ENCODE results near the gene CASP6.

Gene CASP6

GRCh38 chr4:109671350-109671749, 31.9 kb downstream of the CASP6 start:
- no peak for DNase-seq (ENCODE audit: low read depth, low spot score)
- H3K9ac ChIP-seq (ENCODE audit: insufficient read length) = no peak overlapping the region
- H3K27ac ChIP-seq = no peak overlapping the region
- no peak overlapping the region for H3K4me3 ChIP-seq
- no peaks in the 10 kb centered on the region; the same call in 1 of the 2 replicates for H3K9me3 ChIP-seq (ENCODE audit: low read depth, low read length)
- TF ChIP-seq EZH2 (IDR thresholded peaks at IDR 0.05) = no peak
- no peak for TF ChIP-seq FOXP2 (optimal IDR thresholded peaks at IDR 0.05; ENCODE audit: control extremely low read depth, extremely low read length, insufficient read depth)
- no peak for TF ChIP-seq POLR2AphosphoS5 (IDR thresholded peaks at IDR 0.05; ENCODE audit: borderline replicate concordance, low read depth, low read length)
- no peaks in the 10 kb centered on the region for H3K36me3 ChIP-seq (ENCODE audit: insufficient read depth, low read length)

DNA sequence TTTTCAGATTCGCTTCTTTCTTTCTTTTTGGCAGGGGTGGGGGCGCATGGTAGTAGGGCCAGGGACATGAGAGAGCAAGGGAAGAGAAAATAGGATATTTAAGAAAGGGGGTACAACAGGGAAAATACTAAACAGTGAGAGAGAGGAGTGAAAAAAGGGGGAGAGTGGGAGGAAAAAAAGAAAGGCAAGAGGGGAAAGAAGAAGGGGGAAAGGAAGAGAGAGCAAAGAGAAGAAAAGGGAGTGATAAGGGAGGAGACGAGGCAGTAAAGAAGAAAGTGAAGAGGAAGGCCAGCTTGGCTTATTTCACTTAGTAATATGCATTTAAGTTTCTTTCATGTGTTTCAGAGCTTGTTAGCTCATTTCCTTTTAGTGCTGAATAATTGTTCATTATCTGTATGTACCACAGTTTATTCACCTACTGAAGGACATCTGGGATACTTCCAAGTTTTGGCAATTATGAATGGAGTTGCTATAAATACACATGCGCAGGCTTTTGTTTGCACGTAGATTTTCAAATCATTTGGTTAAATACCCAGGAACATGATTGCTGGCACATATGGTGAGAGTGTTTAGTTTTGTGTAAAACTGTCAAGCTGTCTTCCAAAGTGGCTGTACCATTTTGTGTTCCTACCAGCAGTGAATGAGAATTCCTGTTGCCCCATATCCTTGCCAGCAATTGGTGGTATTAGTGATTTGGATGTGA, 37.3 kb downstream of the CASP6 start:
- no peak for TF ChIP-seq EZH2 (IDR thresholded peaks at IDR 0.05)
- no peak for TF ChIP-seq POLR2AphosphoS5 (IDR thresholded peaks at IDR 0.05; ENCODE audit: borderline replicate concordance, low read depth, low read length)
- no peak for TF ChIP-seq FOXP2 (optimal IDR thresholded peaks at IDR 0.05; ENCODE audit: control extremely low read depth, extremely low read length, insufficient read depth)
- Histone ChIP-seq H3K4me3 (no peak overlapping the region), H3K36me3 (ENCODE audit: insufficient read depth, low read length) (no peaks in the 10 kb centered on the region), H3K9ac (ENCODE audit: insufficient read length) (no peak overlapping the region), H3K27ac (no peak overlapping the region), H3K9me3 (ENCODE audit: low read depth, low read length) (no peaks in the 10 kb centered on the region)
- DNase-seq (ENCODE audit: low read depth, low spot score) = no peak

DNA sequence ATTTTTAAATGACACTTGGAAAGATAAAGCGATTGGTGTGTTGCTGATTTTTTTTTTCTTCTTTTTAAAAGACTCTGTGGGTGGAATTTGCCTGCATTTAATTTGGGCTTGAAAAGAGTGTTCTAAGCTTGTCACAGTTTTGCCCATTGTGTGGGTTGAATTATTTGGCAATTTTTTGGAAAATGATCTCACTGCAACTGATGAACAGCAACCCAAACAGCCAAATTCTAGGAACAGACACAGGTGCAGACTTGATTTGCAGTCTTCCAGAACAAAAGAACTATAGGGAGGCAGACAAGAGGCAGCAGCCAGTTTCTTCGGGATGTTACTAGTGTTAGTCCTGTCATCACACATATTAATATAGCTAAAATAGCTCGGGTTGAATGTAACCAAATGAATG, 40.5 kb downstream of the CASP6 start:
- TF ChIP-seq EZH2 (IDR thresholded peaks at IDR 0.05) (no peak), POLR2AphosphoS5 (IDR thresholded peaks at IDR 0.05; ENCODE audit: borderline replicate concordance, low read depth, low read length) (no peak), FOXP2 (optimal IDR thresholded peaks at IDR 0.05; ENCODE audit: control extremely low read depth, extremely low read length, insufficient read depth) (no peak)
- no peak overlapping the region for H3K4me3 ChIP-seq
- H3K9ac ChIP-seq (ENCODE audit: insufficient read length) = no peak overlapping the region
- no peaks in the 10 kb centered on the region for H3K36me3 ChIP-seq (ENCODE audit: insufficient read depth, low read length)
- DNase-seq (ENCODE audit: low read depth, low spot score) = no peak
- no peaks in the 10 kb centered on the region for H3K9me3 ChIP-seq (ENCODE audit: low read depth, low read length)
- H3K27ac ChIP-seq = no peak overlapping the region

DNA sequence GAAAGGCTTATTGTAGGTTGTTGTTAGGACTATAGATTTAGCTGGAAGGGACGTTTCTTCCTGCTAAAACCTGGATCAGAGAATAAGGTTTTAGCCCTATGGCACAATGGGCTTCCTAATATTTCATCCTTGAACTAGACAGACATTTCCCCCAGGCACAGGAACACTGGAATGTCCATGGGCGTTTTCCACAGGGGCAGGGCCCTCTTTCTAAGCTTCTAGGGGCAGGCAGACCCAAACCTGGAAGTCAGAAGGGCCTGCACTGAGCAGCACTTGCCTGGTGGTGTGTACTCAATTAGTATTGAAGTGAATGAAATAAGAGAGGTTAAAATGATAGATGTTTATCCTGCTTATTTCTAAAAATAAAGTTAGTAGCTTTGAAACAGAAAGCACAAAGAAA, 41.1 kb downstream of the CASP6 start:
- TF ChIP-seq POLR2AphosphoS5 (IDR thresholded peaks at IDR 0.05; ENCODE audit: borderline replicate concordance, low read depth, low read length) (no peak), EZH2 (IDR thresholded peaks at IDR 0.05) (no peak)
- Histone ChIP-seq H3K4me3 (no peak overlapping the region), H3K9me3 (ENCODE audit: low read depth, low read length) (no peaks in the 10 kb centered on the region), H3K9ac (ENCODE audit: insufficient read length) (no peak overlapping the region), H3K27ac (no peak overlapping the region), H3K36me3 (ENCODE audit: insufficient read depth, low read length) (no peaks in the 10 kb centered on the region)
- DNase-seq (ENCODE audit: low read depth, low spot score) = no peak

DNA sequence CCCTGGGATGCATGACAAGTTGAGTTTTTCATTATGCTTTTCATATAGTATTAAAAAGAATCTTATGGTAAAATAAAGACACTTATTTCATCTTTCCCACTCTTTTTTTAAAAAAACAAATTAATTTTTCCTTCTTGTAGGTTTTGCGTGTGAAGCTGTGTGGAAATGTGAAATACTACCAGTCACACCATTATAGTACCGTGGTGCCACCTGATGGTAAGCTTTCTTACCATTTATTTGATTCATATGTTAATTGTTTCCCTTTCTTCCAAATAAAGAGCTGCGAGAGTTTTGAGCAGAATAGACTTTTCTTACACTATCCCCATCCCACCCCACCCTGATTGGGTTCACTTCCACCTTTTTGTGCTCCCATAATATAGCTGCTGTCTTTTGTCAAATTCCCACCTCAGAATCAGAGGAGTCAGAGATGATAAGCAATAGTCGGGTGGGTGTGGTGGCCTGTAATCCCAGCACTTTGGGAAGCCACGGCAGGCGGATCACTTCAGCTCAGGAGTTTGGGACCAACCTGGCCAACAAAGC, 44.3 kb downstream of the CASP6 start:
- DNase-seq (ENCODE audit: low read depth, low spot score) = no peak
- H3K9ac ChIP-seq (ENCODE audit: insufficient read length) = no peak overlapping the region
- H3K4me3 ChIP-seq = no peak overlapping the region
- no peaks in the 10 kb centered on the region for H3K9me3 ChIP-seq (ENCODE audit: low read depth, low read length)
- no peak for TF ChIP-seq EZH2 (IDR thresholded peaks at IDR 0.05)
- TF ChIP-seq POLR2AphosphoS5 (IDR thresholded peaks at IDR 0.05; ENCODE audit: borderline replicate concordance, low read depth, low read length) = no peak
- no peak for TF ChIP-seq FOXP2 (optimal IDR thresholded peaks at IDR 0.05; ENCODE audit: control extremely low read depth, extremely low read length, insufficient read depth)
- no peak overlapping the region for H3K27ac ChIP-seq
- H3K36me3 ChIP-seq (ENCODE audit: insufficient read depth, low read length) = no peaks in the 10 kb centered on the region

DNA sequence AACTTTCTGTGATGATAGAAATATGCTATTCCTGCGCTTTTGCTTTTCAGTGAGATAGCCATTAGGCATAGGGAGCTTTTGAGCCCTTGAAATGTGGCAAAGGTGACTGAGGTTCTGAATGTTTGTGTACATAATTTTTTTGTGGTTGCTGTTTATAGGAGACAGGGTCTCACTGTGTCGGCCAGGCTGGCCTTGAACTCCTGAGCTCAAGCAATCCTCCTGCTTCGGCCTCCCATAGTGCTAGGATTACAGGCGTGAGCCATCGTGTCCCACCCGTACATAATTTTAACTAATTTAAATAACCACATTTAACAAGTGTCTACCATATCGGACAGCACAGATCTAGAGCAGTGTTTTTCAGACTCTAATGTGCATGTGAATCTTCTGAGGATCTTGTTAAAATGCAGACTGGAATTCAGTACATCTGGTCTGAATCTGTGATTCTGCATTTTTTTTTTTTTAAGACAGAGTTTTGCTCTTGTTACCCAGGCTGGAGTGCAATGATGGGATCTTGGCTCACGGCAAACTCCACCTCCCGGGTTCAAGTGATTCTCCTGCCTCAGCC, 45.3 kb downstream of the CASP6 start:
- Histone ChIP-seq H3K9ac (ENCODE audit: insufficient read length) (no peak overlapping the region), H3K4me3 (no peak overlapping the region), H3K36me3 (ENCODE audit: insufficient read depth, low read length) (no peaks in the 10 kb centered on the region), H3K9me3 (ENCODE audit: low read depth, low read length) (no peaks in the 10 kb centered on the region), H3K27ac (no peak overlapping the region)
- no peak for DNase-seq (ENCODE audit: low read depth, low spot score)
- TF ChIP-seq EZH2 (IDR thresholded peaks at IDR 0.05) (no peak), FOXP2 (optimal IDR thresholded peaks at IDR 0.05; ENCODE audit: control extremely low read depth, extremely low read length, insufficient read depth) (no peak), POLR2AphosphoS5 (IDR thresholded peaks at IDR 0.05; ENCODE audit: borderline replicate concordance, low read depth, low read length) (no peak)

DNA sequence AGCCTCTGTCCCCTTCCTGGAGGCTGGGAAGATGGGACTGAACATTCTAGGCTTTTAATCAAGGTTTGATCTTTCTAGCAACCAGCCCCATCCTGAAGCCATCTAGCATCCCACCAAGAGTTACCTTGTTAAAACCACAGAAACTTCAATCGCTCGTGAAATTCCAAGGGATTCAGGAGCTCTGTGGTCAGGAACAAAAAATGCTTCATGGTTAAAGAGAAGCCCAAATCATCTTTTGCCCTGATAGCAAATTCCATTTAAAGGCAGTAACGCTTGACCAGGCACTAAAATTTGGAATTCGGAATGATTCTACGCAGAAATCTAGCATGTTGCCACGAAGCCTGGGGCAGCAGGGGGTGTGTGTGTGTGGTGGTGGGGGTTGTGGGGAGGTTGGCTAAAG, 47.8 kb downstream of the CASP6 start:
- Histone ChIP-seq H3K9me3 (ENCODE audit: low read depth, low read length) (no peaks in the 10 kb centered on the region), H3K9ac (ENCODE audit: insufficient read length) (no peak overlapping the region), H3K27ac (no peak overlapping the region), H3K4me3 (no peak overlapping the region), H3K36me3 (ENCODE audit: insufficient read depth, low read length) (no peaks in the 10 kb centered on the region)
- no peak for DNase-seq (ENCODE audit: low read depth, low spot score)
- no peak for TF ChIP-seq EZH2 (IDR thresholded peaks at IDR 0.05)
- TF ChIP-seq FOXP2 (optimal IDR thresholded peaks at IDR 0.05; ENCODE audit: control extremely low read depth, extremely low read length, insufficient read depth) = no peak
- no peak for TF ChIP-seq POLR2AphosphoS5 (IDR thresholded peaks at IDR 0.05; ENCODE audit: borderline replicate concordance, low read depth, low read length)

- TF ChIP-seq FOXP2 (optimal IDR thresholded peaks at IDR 0.05; ENCODE audit: control extremely low read depth, extremely low read length, insufficient read depth) (no peak), POLR2AphosphoS5 (IDR thresholded peaks at IDR 0.05; ENCODE audit: borderline replicate concordance, low read depth, low read length) (no peak), EZH2 (IDR thresholded peaks at IDR 0.05) (no peak)
- H3K36me3 ChIP-seq (ENCODE audit: insufficient read depth, low read length) = no peaks in the 10 kb centered on the region
- H3K9me3 ChIP-seq (ENCODE audit: low read depth, low read length) = no peaks in the 10 kb centered on the region
- no peak overlapping the region for H3K4me3 ChIP-seq
- H3K9ac ChIP-seq (ENCODE audit: insufficient read length) = no peak overlapping the region
- DNase-seq (ENCODE audit: low read depth, low spot score) = no peak
- no peak overlapping the region for H3K27ac ChIP-seq
These were observed 53.4 kb downstream of the CASP6 start for GRCh38 chr4:109649872-109650271.

Measured in SK-N-MC (cell line).